Astrocyte (in vitro differentiated cells and primary cell): ENCODE measurements around the gene GOLGA7B. TPM values are rescaled to one million over a fixed set of nuclear protein-coding genes. Genes with fewer than 3 reads are reported as not detected.
A peak's percentile ranks its signal among the peaks of the same experiment; 100 is the strongest.

Source experiments
- DNase-seq: peaks from one replicate; pipeline ENCODE4 v3.0.0-alpha.2; 2010; ENCODE audit warnings: low read depth
- FAIRE-seq: peaks from 2 replicates; lab custom pipeline; 2011; peaks lifted over from hg19 to GRCh38; lab: Jason Lieb, UNC
- H2AFZ ChIP-seq: 2 replicates; pipeline ENCODE4 v1.6.0; 2012; ENCODE audit warnings: low read depth, low read length, inconsistent platforms
- H3K27ac ChIP-seq: 2 replicates; pipeline ENCODE4 v1.5.1; 2011; ENCODE audit warnings: low read depth, low read length, inconsistent platforms
- H3K27me3 ChIP-seq: 2 replicates; pipeline ENCODE4 v1.6.0; 2011; ENCODE audit warnings: low read length, inconsistent platforms; ENCODE audit not compliant: insufficient read depth
- H3K36me3 ChIP-seq: 2 replicates; pipeline ENCODE4 v1.5.1; 2011; ENCODE audit warnings: low read length, inconsistent platforms; ENCODE audit not compliant: insufficient read depth
- H3K4me1 ChIP-seq: 2 replicates; pipeline ENCODE4 v1.5.1; 2011; ENCODE audit warnings: low read length, inconsistent platforms; ENCODE audit not compliant: insufficient read depth
- H3K4me2 ChIP-seq: 2 replicates; pipeline ENCODE4 v1.6.0; 2012; ENCODE audit warnings: low read length, inconsistent platforms
- H3K4me3 ChIP-seq: 2 replicates; pipeline ENCODE4 v1.5.1; 2011; ENCODE audit warnings: low read depth, mild to moderate bottlenecking, low read length, inconsistent platforms; ENCODE audit not compliant: insufficient read depth
- H3K79me2 ChIP-seq: 2 replicates; pipeline ENCODE4 v1.6.0; 2012; ENCODE audit warnings: mild to moderate bottlenecking, low read length, inconsistent platforms; ENCODE audit not compliant: insufficient read depth
- H3K9ac ChIP-seq: 2 replicates; pipeline ENCODE4 v1.6.0; 2012; ENCODE audit warnings: mild to moderate bottlenecking, low read length, inconsistent platforms
- H3K9me3 ChIP-seq: 2 replicates; pipeline ENCODE4 v1.5.1; 2012; ENCODE audit warnings: low read depth, mild to moderate bottlenecking, low read length, inconsistent platforms; ENCODE audit not compliant: insufficient read depth
- H4K20me1 ChIP-seq: 2 replicates; pipeline ENCODE4 v1.6.0; 2012; ENCODE audit warnings: low read length, inconsistent platforms; ENCODE audit not compliant: insufficient read depth
- H3K27ac Mint-ChIP-seq: one replicate; pipeline ENCODE4 v1.8.0; 2021; ENCODE audit warnings: mild to moderate bottlenecking, mixed read lengths; ENCODE audit not compliant: unreplicated experiment
- H3K27me3 Mint-ChIP-seq: one replicate; pipeline ENCODE4 v1.8.0; 2021; ENCODE audit warnings: low read depth, mixed read lengths; ENCODE audit not compliant: unreplicated experiment
- H3K36me3 Mint-ChIP-seq: one replicate; pipeline ENCODE4 v1.8.0; 2021; ENCODE audit warnings: low read depth, mixed read lengths; ENCODE audit not compliant: unreplicated experiment
- H3K4me1 Mint-ChIP-seq: one replicate; pipeline ENCODE4 v1.8.0; 2021; ENCODE audit warnings: low read depth, mixed read lengths; ENCODE audit not compliant: unreplicated experiment
- H3K4me3 Mint-ChIP-seq: one replicate; pipeline ENCODE4 v1.8.0; 2021; ENCODE audit warnings: mild to moderate bottlenecking, moderate library complexity, mixed read lengths; ENCODE audit not compliant: unreplicated experiment
- H3K9me3 Mint-ChIP-seq: one replicate; pipeline ENCODE4 v1.8.0; 2021; ENCODE audit warnings: mild to moderate bottlenecking, mixed read lengths; ENCODE audit not compliant: unreplicated experiment
- EZH2 ChIP-seq: IDR thresholded peaks from 2 replicates; pipeline ENCODE4 v1.6.1; 2012; ENCODE audit warnings: mild to moderate bottlenecking, low read length, inconsistent platforms; ENCODE audit not compliant: insufficient read depth
- total RNA-seq: library from RNA; stranded (reverse); gene quantifications from 2 replicates; pipeline ENCODE4 v1.2.1, GENCODE V29; 2021
- TF ChIP-seq, protein P1 (sequence below): IDR thresholded peaks from 2 replicates; pipeline ENCODE4 v1.5.1; 2011; ENCODE audit warnings: low read depth, mild to moderate bottlenecking, inconsistent platforms, low read length, moderate library complexity; ENCODE audit not compliant: insufficient read depth

Gene GOLGA7B
- total RNA-seq, 1 donor from 2014 or later, result 0.16 TPM

DNA sequence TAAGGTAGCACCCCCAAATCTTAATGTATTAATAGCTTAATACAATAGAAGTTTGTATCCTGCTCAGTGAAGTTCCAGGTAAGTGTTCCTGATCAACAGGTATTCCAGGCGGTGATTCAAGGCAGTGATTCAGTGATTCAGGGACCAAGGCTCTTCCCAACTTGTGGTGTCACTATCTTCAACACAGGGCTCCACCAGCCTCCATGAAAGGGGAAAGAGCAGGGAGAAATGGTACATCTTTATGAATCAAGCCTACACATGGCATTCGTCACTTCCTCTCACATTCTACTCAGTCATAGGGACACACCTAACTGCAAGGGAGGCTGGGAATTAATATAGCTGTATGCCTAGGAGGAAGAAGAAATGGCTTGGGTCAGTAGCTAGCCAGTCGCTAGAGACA is 5.1 kb downstream of the GOLGA7B start:
- H3K27me3 ChIP-seq, result peaks cover 50% of the 10 kb centered on the region

DNA sequence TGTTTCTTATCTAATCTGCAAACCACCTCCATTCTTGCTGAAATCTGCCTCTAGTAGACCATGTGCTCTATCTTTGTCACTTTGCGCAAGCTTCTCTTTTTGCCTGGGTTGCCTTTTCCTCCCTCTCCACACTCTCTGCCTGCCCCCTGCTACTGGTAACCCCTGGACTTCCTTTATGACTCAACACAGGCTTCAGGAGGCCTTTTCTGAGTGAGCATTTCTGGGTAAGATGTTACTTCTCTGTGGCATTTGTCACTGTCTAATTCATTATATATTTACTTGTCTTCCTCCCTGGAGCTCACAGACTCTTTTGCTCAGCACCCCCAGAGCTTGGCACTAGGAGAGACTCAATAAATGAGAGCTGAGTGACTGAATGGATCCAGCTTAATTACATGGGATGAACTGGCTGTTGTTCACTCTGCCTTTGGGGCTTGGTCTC is 8.4 kb downstream of the GOLGA7B start:
- no peak for TF ChIP-seq EZH2
- TF ChIP-seq, protein P1, sequence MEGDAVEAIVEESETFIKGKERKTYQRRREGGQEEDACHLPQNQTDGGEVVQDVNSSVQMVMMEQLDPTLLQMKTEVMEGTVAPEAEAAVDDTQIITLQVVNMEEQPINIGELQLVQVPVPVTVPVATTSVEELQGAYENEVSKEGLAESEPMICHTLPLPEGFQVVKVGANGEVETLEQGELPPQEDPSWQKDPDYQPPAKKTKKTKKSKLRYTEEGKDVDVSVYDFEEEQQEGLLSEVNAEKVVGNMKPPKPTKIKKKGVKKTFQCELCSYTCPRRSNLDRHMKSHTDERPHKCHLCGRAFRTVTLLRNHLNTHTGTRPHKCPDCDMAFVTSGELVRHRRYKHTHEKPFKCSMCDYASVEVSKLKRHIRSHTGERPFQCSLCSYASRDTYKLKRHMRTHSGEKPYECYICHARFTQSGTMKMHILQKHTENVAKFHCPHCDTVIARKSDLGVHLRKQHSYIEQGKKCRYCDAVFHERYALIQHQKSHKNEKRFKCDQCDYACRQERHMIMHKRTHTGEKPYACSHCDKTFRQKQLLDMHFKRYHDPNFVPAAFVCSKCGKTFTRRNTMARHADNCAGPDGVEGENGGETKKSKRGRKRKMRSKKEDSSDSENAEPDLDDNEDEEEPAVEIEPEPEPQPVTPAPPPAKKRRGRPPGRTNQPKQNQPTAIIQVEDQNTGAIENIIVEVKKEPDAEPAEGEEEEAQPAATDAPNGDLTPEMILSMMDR, result no peak
- H3K4me3 ChIP-seq, result no peak overlapping the region
- no peak overlapping the region for H2AFZ ChIP-seq
- Mint-ChIP-seq H3K4me3 (no peak overlapping the region), H3K4me1 (peaks cover 17% of the 10 kb centered on the region), H3K27me3 (peaks cover 22% of the 10 kb centered on the region), H3K36me3 (no peaks in the 10 kb centered on the region), H3K9me3 (no peaks in the 10 kb centered on the region), H3K27ac (no peak overlapping the region)
- no peaks in the 10 kb centered on the region for H3K4me1 ChIP-seq
- FAIRE-seq (no peak), DNase-seq (no peak)
- H3K4me2 ChIP-seq, result no peak overlapping the region
- no peaks in the 10 kb centered on the region for H3K9me3 ChIP-seq
- no peak overlapping the region for H3K9ac ChIP-seq
- H4K20me1 ChIP-seq, result no peaks in the 10 kb centered on the region
- H3K27ac ChIP-seq, result no peak overlapping the region
- H3K36me3 ChIP-seq, result no peaks in the 10 kb centered on the region
- H3K27me3 ChIP-seq, result peaks cover 27% of the 10 kb centered on the region
- no peaks in the 10 kb centered on the region for H3K79me2 ChIP-seq

More for the DNA sequence above, 5.1 kb downstream of the GOLGA7B start:
- Histone ChIP-seq H3K4me3 (no peak overlapping the region), H3K9ac (no peak overlapping the region), H2AFZ (no peak overlapping the region), H3K79me2 (no peaks in the 10 kb centered on the region), H3K4me1 (no peaks in the 10 kb centered on the region), H3K9me3 (no peaks in the 10 kb centered on the region), H4K20me1 (no peaks in the 10 kb centered on the region), H3K36me3 (no peaks in the 10 kb centered on the region), H3K27ac (no peak overlapping the region), H3K4me2 (no peak overlapping the region)
- peaks cover 45% of the 10 kb centered on the region for H3K27me3 Mint-ChIP-seq
- TF ChIP-seq, protein P1, result no peak
- TF ChIP-seq EZH2, result no peak
- H3K9me3 Mint-ChIP-seq, result no peaks in the 10 kb centered on the region
- no peak for FAIRE-seq
- DNase-seq, result no peak
- H3K36me3 Mint-ChIP-seq, result no peaks in the 10 kb centered on the region
- H3K4me1 Mint-ChIP-seq, result peaks cover 5% of the 10 kb centered on the region
- no peak overlapping the region for H3K27ac Mint-ChIP-seq
- H3K4me3 Mint-ChIP-seq, result no peak overlapping the region

DNA sequence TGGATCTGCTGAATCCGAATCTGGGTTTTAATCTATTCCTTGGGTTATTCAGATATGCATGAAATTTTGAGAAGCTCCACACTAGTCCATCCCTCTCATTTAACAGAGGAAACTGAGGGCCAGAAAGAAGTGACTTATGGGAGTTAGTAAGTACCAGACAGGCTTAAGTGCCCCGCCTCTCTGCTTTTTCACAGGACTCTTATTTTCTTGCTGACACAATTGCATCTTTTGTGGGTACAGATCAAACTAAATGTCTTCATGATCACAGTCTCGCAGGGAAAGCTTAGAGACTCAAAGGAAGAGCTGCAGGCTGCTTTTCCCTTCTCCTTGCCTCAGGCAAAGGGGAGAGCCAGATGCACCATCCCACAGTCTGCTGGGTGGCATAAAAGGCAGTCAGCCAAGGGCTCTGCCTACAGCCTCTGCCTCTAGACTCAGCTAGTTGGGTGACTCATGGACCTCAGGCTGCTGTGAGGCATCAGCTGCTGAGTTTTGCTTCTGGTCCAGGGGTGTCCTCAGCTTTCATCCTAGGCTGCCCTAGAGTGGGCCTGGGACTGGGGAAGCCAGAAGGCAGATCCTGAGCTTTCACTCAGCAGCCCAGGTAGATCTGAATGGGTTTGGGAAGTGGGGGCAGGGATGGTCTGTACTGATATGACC is 11.6 kb downstream of the GOLGA7B start:
- Histone ChIP-seq H3K27me3 (peaks cover 27% of the 10 kb centered on the region), H3K79me2 (no peaks in the 10 kb centered on the region), H3K4me1 (no peaks in the 10 kb centered on the region), H3K27ac (no peak overlapping the region), H3K4me2 (no peak overlapping the region), H3K4me3 (no peak overlapping the region), H2AFZ (no peak overlapping the region), H4K20me1 (no peaks in the 10 kb centered on the region), H3K36me3 (no peaks in the 10 kb centered on the region), H3K9ac (no peak overlapping the region), H3K9me3 (no peaks in the 10 kb centered on the region)
- Mint-ChIP-seq H3K27ac (no peak overlapping the region), H3K4me1 (peaks cover 17% of the 10 kb centered on the region), H3K9me3 (peaks cover 2% of the 10 kb centered on the region), H3K4me3 (no peak overlapping the region), H3K36me3 (no peaks in the 10 kb centered on the region), H3K27me3 (peaks cover 16% of the 10 kb centered on the region)
- no peak for TF ChIP-seq EZH2
- TF ChIP-seq, protein P1, result no peak
- FAIRE-seq (no peak), DNase-seq (peak; percentile 48)
